ENCODE data around the gene RSPO1. TPM values are rescaled to one million over a fixed set of nuclear protein-coding genes. Genes with fewer than 3 reads are reported as not detected.

Gene RSPO1
- total RNA-seq, 1 experiment from 2014 or later: not detected

DNA sequence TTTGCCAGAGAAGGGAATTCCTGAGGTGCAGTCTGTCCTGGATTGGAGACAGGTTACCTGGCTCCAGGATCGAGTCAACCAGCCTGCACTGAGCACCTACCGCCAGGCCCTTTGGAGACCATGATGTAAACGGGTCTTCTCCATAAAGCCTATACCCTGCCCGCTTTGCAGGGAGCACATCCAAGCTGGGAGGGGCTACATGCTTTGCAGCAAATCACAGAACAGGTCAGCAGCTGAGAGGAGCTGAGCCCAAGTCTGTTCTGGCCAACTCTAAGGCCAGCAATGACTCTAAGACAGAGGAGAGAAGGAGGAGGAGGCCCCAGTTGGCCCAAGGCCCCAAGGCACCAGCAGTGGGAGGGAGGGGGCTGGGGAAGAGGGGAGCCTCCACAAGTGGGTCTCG, 15.5 kb upstream of the RSPO1 start:
- Histone ChIP-seq H3K4me3 (ENCODE audit: low read length) (no peak overlapping the region), H3K9me3 (ENCODE audit: low read length) (no peaks in the 10 kb centered on the region), H3K36me3 (ENCODE audit: low read depth, low read length) (no peaks in the 10 kb centered on the region), H4K20me1 (ENCODE audit: low read length) (no peaks in the 10 kb centered on the region), H3K4me1 (ENCODE audit: insufficient read depth, low read length) (no peaks in the 10 kb centered on the region), H3K27ac (ENCODE audit: low read length) (no peak overlapping the region), H3K9me2 (replicated peaks; ENCODE audit: low read length) (no peaks in the 10 kb centered on the region), H2AFZ (ENCODE audit: low read length) (no peak overlapping the region), H3K79me2 (ENCODE audit: low read length) (no peaks in the 10 kb centered on the region), H3K9ac (ENCODE audit: low read length) (no peak overlapping the region), H3K4me2 (ENCODE audit: low read length) (no peak overlapping the region), H3K27me3 (ENCODE audit: low read length) (no peaks in the 10 kb centered on the region), H3F3A (ENCODE audit: low read length, unreplicated experiment) (no peaks in the 10 kb centered on the region)
- TF ChIP-seq EZH2 (IDR thresholded peaks at IDR 0.05; ENCODE audit: low read length, unreplicated experiment) (no peak), EZH2phosphoT487 (IDR thresholded peaks at IDR 0.05; ENCODE audit: borderline replicate concordance, low read length) (no peak)
- TF ChIP-seq, protein P1, sequence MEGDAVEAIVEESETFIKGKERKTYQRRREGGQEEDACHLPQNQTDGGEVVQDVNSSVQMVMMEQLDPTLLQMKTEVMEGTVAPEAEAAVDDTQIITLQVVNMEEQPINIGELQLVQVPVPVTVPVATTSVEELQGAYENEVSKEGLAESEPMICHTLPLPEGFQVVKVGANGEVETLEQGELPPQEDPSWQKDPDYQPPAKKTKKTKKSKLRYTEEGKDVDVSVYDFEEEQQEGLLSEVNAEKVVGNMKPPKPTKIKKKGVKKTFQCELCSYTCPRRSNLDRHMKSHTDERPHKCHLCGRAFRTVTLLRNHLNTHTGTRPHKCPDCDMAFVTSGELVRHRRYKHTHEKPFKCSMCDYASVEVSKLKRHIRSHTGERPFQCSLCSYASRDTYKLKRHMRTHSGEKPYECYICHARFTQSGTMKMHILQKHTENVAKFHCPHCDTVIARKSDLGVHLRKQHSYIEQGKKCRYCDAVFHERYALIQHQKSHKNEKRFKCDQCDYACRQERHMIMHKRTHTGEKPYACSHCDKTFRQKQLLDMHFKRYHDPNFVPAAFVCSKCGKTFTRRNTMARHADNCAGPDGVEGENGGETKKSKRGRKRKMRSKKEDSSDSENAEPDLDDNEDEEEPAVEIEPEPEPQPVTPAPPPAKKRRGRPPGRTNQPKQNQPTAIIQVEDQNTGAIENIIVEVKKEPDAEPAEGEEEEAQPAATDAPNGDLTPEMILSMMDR (conservative IDR thresholded peaks at IDR 0.05; ENCODE audit: low read depth, low read length): no peak
- CTCF ChIA-PET: no interaction called here
- DNase-seq (no peak), ATAC-seq (no peak)
- POLR2A ChIA-PET (ENCODE audit: unreplicated experiment): no interaction called here
- no TSS peak for BruUV-seq (replicated peaks)
- intact Hi-C loops (cut with micrococcal nuclease): no loop called here

GRCh38 chr1:37647281-37647680, 12.6 kb upstream of the RSPO1 start:
- H2AFZ ChIP-seq (ENCODE audit: low read length): no peak overlapping the region
- no peaks in the 10 kb centered on the region for H3K4me1 ChIP-seq (ENCODE audit: insufficient read depth, low read length)
- POLR2A ChIA-PET (ENCODE audit: unreplicated experiment): no interaction called here
- no peak overlapping the region for H3K4me2 ChIP-seq (ENCODE audit: low read length)
- no peaks in the 10 kb centered on the region for H3F3A ChIP-seq (ENCODE audit: low read length, unreplicated experiment)
- H4K20me1 ChIP-seq (ENCODE audit: low read length): no peaks in the 10 kb centered on the region
- H3K9me2 ChIP-seq (replicated peaks; ENCODE audit: low read length): no peaks in the 10 kb centered on the region
- intact Hi-C loops (cut with micrococcal nuclease): no loop called here
- no TSS peak for BruUV-seq (replicated peaks)
- H3K9me3 ChIP-seq (ENCODE audit: low read length): no peaks in the 10 kb centered on the region
- ATAC-seq: no peak
- no peak overlapping the region for H3K27ac ChIP-seq (ENCODE audit: low read length)
- no peak overlapping the region for H3K9ac ChIP-seq (ENCODE audit: low read length)
- CTCF ChIA-PET: no interaction called here
- no peaks in the 10 kb centered on the region for H3K36me3 ChIP-seq (ENCODE audit: low read depth, low read length)
- DNase-seq: no peak
- peaks cover 20% of the 10 kb centered on the region for H3K27me3 ChIP-seq (ENCODE audit: low read length)
- no peak overlapping the region for H3K4me3 ChIP-seq (ENCODE audit: low read length)
- TF ChIP-seq EZH2 (IDR thresholded peaks at IDR 0.05; ENCODE audit: low read length, unreplicated experiment) (no peak), EZH2phosphoT487 (IDR thresholded peaks at IDR 0.05; ENCODE audit: borderline replicate concordance, low read length) (no peak)
- TF ChIP-seq, protein P1 (conservative IDR thresholded peaks at IDR 0.05; ENCODE audit: low read depth, low read length): no peak
- H3K79me2 ChIP-seq (ENCODE audit: low read length): no peaks in the 10 kb centered on the region

DNA sequence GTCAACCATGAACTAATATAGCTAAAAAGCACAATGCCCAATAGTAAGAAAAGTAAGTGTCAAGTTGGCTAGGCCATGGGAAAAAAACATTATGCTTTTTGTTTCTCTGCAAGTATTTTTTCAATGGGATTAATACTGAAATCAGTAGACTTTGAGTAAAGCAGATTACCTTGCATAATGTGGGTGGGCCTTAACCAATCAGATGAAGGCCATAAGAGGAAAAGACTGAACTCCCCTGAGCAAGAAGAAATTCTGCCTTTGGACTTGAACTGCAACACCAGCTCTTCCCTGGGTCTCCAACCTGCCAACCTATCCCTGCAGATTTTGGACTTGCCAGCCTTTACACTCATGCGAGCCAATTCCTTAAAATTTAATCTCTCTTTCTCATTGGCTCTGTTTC, 6.4 kb upstream of the RSPO1 start:
- H3K36me3 ChIP-seq (ENCODE audit: low read depth, low read length): no peaks in the 10 kb centered on the region
- H3K27ac ChIP-seq (ENCODE audit: low read length): no peak overlapping the region
- no peak for ATAC-seq
- POLR2A ChIA-PET (ENCODE audit: unreplicated experiment): no interaction called here
- BruUV-seq (replicated peaks): no TSS peak
- H3K27me3 ChIP-seq (ENCODE audit: low read length): peaks cover 74% of the 10 kb centered on the region
- H3K9me2 ChIP-seq (replicated peaks; ENCODE audit: low read length): no peaks in the 10 kb centered on the region
- CTCF ChIA-PET: no interaction called here
- intact Hi-C loops (cut with micrococcal nuclease): no loop called here
- H3F3A ChIP-seq (ENCODE audit: low read length, unreplicated experiment): no peaks in the 10 kb centered on the region
- H3K4me1 ChIP-seq (ENCODE audit: insufficient read depth, low read length): no peaks in the 10 kb centered on the region
- no peak overlapping the region for H3K4me2 ChIP-seq (ENCODE audit: low read length)
- no peak overlapping the region for H3K9ac ChIP-seq (ENCODE audit: low read length)
- TF ChIP-seq EZH2 (IDR thresholded peaks at IDR 0.05; ENCODE audit: low read length, unreplicated experiment) (no peak), EZH2phosphoT487 (IDR thresholded peaks at IDR 0.05; ENCODE audit: borderline replicate concordance, low read length) (no peak)
- TF ChIP-seq, protein P1 (conservative IDR thresholded peaks at IDR 0.05; ENCODE audit: low read depth, low read length): no peak
- H3K79me2 ChIP-seq (ENCODE audit: low read length): no peaks in the 10 kb centered on the region
- H3K9me3 ChIP-seq (ENCODE audit: low read length): no peaks in the 10 kb centered on the region
- no peak overlapping the region for H2AFZ ChIP-seq (ENCODE audit: low read length)
- H4K20me1 ChIP-seq (ENCODE audit: low read length): no peaks in the 10 kb centered on the region
- no peak for DNase-seq
- H3K4me3 ChIP-seq (ENCODE audit: low read length): no peak overlapping the region

Data from PC-3 (cell line).